ENCODE data around the gene SHISA3. TPM values are rescaled to one million over a fixed set of nuclear protein-coding genes. Genes with fewer than 3 reads are reported as not detected.

Gene SHISA3
- total RNA-seq = under 1 TPM in 5 of 7 donors, not detected in 2; 0.34 to 0.66 (median 0.46) TPM
- polyA plus RNA-seq = 1 to 10 TPM in 1 of 3 donors, under 1 TPM in 2; 0.52 to 1.2 (median 0.87) TPM
- long read RNA-seq, donor 1, partial matches to known transcripts = 0 of 3 reads
- long read RNA-seq, donor 1, other reads (novel, unspliced or antisense) = 0 of 3 reads
- long read RNA-seq, donor 2, partial matches to known transcripts = 0 of 1 reads
- long read RNA-seq, donor 2, other reads (novel, unspliced or antisense) = 0 of 1 reads

DNA sequence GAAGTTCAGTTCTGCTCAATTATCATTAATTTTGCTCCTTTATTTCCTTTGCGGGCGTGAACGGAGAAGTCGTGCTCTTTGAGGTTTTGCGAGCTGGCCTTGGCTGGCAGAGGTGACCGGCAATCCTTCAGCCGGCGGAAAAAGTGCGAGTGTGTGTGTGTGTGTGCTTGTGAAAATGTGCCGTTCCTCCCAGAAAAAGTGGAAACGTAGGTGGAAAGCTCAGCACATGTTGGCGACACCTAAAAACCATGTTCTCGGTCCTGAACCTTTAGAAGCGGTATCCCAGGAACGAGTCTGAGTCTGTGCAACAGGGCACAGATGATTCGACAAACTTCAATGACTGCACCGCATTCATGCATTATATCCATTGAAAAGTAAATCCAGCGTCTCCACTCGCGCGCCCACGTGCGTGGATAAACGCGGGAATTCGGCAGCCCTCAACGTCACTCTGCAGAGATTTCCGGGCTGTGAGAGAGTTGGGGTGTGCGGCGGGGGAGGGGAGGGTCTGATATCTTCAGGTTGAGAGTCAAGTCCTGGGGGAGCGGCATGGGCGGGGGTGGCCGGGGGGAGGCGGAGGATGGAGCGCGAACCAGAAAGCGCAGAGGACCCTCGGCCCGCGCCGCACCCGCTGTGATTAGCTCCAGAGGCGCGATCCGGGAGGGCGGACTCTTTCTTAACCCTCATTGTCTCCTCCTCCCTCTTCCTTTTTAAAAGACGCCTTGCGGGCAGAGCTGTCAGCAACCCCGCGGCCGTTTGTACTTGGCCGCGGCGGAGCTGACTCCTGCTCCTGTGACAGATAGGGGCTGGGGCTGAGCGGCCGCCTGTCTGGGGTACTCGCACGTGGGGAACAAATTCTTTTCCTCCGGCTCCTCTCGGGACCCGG lies at the start of gene SHISA3:
Gene SHISA3, plus strand, starts transcription at position 737 of the 883 bp plus-strand sequence. CDS start 569 bp downstream, outside the sequence.
- DNase-seq = no peak
- Histone ChIP-seq H3K4me1 (peaks cover 15 to 46% (median 33%) of the 10 kb centered on the region in 6 donors), H3K9me3 (no peaks in the 10 kb centered on the region), H3K27ac (no peak within 1 kb of the TSS), H3K36me3 (no peaks in the 10 kb centered on the region), H3K4me3 (peak within 1 kb of the TSS; percentile 38 to 76 (median 54)), H3K27me3 (replicated peaks in 1 of 7) (peaks cover 5 to 85% (median 46%) of the 10 kb centered on the region in 7 donors)
- intact Hi-C loops (cut with DNase I; ENCODE audit: low total_unique reads) = no loop called here
- no peak for TF ChIP-seq CTCF (IDR thresholded peaks at IDR 0.05 in 8 of 11, conservative IDR thresholded peaks at IDR 0.05 in 3 of 11)
- no peak for TF ChIP-seq POLR2A (IDR thresholded peaks at IDR 0.05)
- no peak for TF ChIP-seq POLR2AphosphoS5 (IDR thresholded peaks at IDR 0.05)
- WGBS, 5 donors = 2 to 8% (median 3%) methylated on average over 52 to 61 of the region's 61 CpGs

- Histone ChIP-seq H3K9me3 (no peaks in the 10 kb centered on the region), H3K4me3 (no peak overlapping the region), H3K4me1 (peaks cover 0 to 4% (median 0%) of the 10 kb centered on the region in 6 donors), H3K27me3 (replicated peaks in 1 of 7) (no peaks in the 10 kb centered on the region), H3K27ac (peak overlapping the region in 4 of 8 donors; percentile 16 to 55 (median 39)), H3K36me3 (no peaks in the 10 kb centered on the region)
- WGBS, 5 donors = 64 to 80% (median 75%) methylated on average over 2 of the region's 2 CpGs
- TF ChIP-seq POLR2A (IDR thresholded peaks at IDR 0.05) (no peak), POLR2AphosphoS5 (IDR thresholded peaks at IDR 0.05) (no peak), CTCF (IDR thresholded peaks at IDR 0.05 in 8 of 11, conservative IDR thresholded peaks at IDR 0.05 in 3 of 11) (no peak)
- intact Hi-C loops (cut with DNase I; ENCODE audit: low total_unique reads) = no loop called here
- no peak for DNase-seq
Measured at GRCh38 chr4:42348247-42348646, 49.0 kb upstream of the SHISA3 start.

DNA sequence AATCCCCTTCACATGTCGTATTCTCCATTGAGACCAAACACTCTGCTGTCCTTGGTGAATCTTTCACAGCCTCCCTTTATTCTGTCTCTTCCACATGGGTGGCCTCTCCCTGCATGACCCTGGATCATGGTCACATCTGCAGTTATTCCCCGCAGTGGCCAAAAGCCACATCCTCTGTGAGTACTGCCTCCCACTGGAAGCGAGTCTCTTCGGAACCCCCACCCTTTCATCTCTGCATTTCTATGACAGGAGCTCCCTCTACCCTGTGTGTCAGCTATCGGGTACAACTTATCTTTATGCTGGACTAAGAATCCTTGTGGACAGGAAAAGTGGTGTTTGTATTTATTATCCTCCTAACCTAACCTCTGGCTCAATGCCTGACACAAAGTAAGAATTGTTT lies 48.6 kb upstream of the SHISA3 start:
- no peaks in the 10 kb centered on the region for H3K9me3 ChIP-seq
- no peak overlapping the region for H3K4me3 ChIP-seq
- no peak for DNase-seq
- 66 to 74% (median 73%) methylated on average over 5 of the region's 5 CpGs for WGBS, 5 donors
- no peaks in the 10 kb centered on the region for H3K36me3 ChIP-seq
- H3K4me1 ChIP-seq = peaks cover 0 to 4% (median 0%) of the 10 kb centered on the region in 6 donors
- H3K27ac ChIP-seq = peak overlapping the region in 4 of 8 donors; percentile 16 to 55 (median 39)
- TF ChIP-seq POLR2A (IDR thresholded peaks at IDR 0.05) = no peak
- TF ChIP-seq POLR2AphosphoS5 (IDR thresholded peaks at IDR 0.05) = peak in 1 of 3 donors; percentile 38
- TF ChIP-seq CTCF (IDR thresholded peaks at IDR 0.05 in 8 of 11, conservative IDR thresholded peaks at IDR 0.05 in 3 of 11) = peak in 3 of 11 experiments; percentile 7 to 29 (median 20)
- H3K27me3 ChIP-seq (replicated peaks in 1 of 7) = no peaks in the 10 kb centered on the region
- intact Hi-C loops (cut with DNase I; ENCODE audit: low total_unique reads) = no loop called here

Data from spleen (tissue), 13 donors.